ELF-1 (cell line): ENCODE measurements around the gene FAM72A.
"Not testable (repeated sequence)": the region's sequence is repeated elsewhere in the genome, so short reads cannot be mapped to it uniquely, and the experiment has no call there.

ENCODE experiments used
- DNase-seq: peaks from one replicate; pipeline ENCODE4 v3.0.0-alpha.2; 2016; ENCODE audit warnings: low read depth, low spot score

The FAM72A gene

DNA sequence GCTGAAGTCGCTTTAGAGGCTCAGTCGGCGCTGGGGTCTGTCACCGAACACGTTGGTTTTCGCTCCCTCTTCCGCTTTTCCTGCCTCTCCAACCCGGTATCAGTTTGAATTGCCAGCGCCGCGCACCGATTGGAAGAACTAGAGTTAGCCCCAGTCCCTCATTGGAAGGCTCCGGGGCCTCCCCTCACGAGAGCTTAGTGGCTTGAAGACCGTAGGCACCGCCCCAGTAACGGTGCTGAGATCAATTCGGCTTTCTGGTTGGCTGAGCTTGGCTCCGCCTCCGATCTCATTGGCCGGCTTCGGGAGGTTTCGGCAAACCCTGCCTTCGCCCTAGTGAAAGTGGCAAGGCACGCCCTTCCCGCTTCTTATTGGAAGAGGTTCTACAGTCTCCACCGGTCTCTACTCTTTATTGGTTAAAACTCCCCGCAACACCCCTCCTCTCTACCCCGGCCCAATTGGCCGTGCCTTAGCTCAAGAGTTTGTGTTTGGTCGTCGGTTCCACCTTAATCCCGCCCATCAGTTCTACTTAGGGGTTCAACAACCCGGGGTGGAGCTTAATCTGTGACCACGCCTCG lies at the start of gene FAM72A:
TSS of gene FAM72A (minus strand) at position 51 of the 575 bp plus-strand sequence. CDS start 814 bp downstream, outside the sequence.
- peak; percentile 100 for DNase-seq

DNA sequence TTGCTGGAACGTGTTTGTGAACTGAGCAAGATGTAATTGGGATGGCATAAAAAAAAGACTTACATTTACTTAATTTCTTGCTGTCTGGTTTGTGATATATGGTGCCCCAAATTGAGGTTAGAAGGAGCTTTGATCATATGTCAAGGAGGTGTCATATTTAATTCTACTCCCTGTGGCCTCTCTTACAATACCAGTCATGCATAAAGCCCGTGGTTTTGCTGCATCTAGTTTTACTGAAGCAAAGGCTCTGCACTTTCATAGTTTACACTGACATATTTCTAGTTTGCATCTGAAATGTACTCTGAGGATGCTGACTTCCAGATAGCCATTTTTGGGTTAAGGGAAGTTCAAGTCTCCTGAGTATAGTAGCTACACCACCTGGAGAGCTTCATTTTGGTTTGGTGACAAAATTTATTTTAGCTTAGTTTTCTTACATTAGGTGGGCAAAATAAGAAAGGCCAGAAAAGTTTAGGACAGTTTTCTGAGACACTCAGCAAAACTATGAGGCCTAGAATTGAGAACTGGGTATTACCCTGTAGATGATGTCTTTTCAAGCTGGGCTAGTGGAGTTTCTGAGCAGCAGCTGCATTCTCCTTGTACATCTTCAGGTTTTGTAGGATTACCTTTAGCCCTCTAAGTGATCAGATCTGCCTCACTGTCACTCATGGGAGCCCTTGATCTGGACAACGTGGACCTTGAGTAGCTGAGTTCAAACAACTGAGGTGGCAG lies 48.5 kb upstream of the FAM72A start:
- not testable (repeated sequence) for DNase-seq

DNA sequence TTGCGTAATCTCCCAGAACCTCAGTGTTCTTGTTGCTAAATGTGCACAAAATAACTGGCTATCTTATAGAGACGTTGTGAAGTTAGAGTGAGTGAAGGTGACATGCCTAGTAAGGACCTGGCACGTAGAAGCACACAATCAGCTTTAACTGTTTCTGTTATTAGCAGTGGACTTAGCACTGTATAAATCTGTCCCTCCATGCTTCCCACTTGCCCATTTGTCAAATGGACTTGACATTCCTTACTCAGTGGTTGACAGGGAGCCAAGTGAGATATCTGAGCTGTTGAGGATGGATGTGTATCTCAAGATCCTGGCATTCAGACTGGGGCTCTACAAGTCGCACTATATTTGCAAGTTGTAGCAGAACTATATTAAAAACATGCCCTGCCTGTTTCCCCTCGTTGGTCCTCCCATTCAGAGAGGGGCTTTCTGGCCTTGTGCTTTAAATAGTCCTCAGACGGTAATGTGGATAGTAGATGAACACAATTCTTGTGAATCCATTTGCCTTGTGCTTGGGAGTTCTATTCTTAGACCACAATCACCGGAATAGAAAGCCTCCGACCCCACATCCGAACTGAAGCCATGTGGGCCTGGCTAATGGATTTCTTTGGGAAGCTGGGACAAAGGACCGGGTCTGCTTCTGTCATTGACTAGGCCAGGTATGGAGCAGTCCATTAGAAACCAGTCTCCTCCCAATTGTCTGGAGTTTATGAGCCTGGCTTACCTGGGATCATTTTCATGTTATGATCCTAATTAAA lies 43.7 kb upstream of the FAM72A start:
- not testable (repeated sequence) for DNase-seq

DNA sequence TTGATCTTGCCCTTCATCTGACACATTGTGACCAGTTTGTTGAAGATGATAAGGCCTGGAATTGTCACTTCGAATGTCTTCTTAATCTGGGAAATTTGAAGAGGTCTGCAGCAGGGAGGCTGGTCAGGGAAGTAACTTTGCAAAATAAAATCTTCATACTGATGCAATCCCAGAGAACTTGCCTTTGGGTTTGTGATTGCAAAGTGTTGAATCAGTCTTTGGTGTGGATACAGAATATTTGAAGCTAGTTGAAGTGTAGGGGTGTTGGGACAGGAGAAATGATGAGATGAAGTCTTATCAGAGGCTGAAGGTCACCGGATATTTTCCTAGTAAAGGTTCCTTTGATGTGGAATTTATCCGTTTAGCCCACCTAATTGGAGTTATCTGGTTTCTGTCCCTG lies 42.8 kb upstream of the FAM72A start:
- not testable (repeated sequence) for DNase-seq

GRCh38 chr1:206243335-206243734 lies 40.7 kb upstream of the FAM72A start:
- not testable (repeated sequence) for DNase-seq

DNA sequence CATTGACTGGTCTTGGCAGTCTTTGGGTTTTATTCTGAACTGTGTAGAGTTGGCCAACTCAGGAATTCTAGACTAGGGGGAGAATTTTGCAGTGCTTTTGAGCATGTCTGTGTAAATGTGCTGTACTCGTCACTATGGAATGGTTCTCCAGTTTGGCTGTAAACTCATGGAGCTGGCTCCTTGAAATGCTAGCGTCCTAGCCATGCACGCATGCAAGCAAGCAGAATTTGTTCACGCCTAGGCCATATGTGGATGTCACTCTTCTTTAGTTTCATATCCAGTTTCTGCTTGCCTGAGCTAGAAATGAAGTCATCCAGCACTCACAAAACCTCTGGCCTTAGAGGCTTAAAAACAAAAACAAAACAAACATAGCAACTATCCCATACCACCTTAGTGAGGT lies 37.6 kb upstream of the FAM72A start:
- DNase-seq: not testable (repeated sequence)

DNA sequence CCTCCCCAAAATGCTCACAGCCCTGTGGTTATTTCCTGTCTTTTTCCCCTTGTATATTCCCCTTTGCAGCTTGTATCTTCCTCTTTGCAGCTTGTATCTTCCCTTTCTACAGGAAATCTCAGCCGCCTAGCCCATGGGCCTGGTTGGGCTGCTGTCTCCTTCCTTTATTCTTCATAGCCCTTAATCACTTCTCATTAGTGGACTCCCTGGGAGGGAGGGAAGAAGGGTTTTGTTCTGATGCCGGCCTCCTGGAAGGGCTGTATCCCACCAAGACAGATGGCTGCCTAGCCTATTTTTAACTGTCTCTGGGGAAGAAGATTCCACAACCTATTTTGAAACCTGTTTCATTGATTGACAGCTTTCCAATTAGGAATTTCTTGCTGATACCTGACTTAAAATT lies 32.6 kb upstream of the FAM72A start:
- DNase-seq: not testable (repeated sequence)

DNA sequence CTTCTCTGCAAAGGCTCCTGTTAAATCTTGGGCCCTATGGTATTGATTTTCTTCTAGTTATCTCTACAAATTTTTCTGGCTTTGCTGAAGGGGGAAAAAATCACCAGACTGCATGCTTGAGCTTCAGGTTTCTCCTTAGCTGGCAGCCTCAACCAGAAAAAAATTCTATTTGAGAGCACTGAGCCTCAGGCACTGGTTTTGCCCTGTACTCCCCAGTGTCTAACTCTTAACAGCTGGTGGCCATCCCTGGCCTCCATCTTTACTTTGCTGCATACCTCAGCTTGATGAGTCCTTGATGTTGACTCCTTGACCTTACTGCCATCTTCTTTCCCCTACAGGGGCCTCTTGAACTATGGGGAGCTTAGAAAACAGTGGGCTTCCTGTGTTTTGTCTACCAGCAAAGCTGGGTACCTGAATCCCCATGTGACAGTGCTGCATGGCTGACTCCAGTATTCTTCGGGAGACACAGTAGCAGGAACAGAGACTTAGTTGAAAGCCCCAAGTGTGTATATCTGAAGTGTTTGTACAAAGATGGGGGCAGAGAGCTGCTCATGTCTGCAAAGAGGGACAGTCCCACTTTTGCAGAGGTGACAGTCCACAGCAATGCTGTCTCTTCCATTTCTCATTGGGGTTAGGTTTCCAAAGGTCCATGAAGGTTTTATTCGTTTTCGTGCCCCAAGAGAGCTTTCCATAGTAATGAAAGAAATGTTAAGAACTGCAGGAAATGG lies 31.7 kb upstream of the FAM72A start:
- DNase-seq: not testable (repeated sequence)

DNA sequence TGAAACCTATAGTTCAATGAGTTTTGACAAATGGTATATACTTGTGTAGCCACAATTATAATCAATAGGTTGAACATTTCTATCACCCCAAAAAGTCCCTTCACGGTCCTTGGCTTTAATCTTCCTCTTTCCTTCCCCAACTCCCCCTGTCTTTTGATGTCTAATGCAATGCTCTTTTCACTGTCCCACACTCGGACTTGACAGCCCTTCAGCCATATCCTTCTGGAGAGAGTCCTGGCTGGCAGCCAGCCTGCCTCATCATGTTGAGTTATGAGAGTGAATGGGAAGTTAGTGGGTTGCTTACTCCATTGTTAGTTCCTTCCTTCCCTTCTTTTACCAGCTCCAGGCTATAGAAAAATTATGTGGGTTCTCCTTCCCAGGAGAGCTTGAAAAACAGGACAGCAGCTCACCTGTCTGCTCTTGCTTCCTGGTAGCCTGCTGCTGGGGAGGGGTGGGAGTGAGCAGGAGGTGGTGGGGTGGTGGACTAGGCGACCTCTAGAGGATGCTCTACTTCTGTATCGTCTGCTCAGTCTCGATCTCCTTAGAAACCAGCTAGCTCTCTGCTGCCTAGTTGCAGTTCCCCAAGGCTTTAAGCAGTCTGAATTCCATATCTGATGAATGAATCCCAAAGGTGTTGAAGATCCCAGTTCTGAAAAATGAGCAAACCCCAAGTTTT lies 30.5 kb upstream of the FAM72A start:
- not testable (repeated sequence) for DNase-seq

- not testable (repeated sequence) for DNase-seq
These were observed 29.4 kb upstream of the FAM72A start for GRCh38 chr1:206231989-206232388.

- not testable (repeated sequence) for DNase-seq
These were observed 26.6 kb upstream of the FAM72A start for GRCh38 chr1:206229286-206229685.

DNA sequence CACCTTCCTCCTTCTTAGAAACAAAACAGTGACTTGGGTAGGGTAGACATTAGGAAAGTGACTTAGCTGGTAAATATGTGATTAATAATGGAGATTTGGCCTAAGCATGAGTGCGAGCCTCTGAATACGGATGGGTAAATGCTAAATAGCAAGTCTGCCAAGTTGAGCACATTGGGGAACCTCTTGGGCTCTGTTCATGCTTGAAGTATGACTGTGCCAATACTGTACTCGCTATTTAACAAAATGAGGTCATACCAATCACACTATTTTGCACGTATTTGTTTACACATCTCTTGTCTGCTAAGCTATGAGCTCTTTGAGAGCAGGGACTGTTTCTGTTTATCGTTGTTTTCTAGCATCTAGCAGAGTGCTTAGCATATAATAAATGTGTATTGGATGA lies 24.2 kb upstream of the FAM72A start:
- DNase-seq: not testable (repeated sequence)

GRCh38 chr1:206225386-206225785 lies 22.7 kb upstream of the FAM72A start:
- not testable (repeated sequence) for DNase-seq

GRCh38 chr1:206224190-206224776 lies 21.6 kb upstream of the FAM72A start:
- not testable (repeated sequence) for DNase-seq

GRCh38 chr1:206221585-206221984 lies 18.9 kb upstream of the FAM72A start:
- not testable (repeated sequence) for DNase-seq

- DNase-seq: not testable (repeated sequence)
These were observed 17.8 kb upstream of the FAM72A start for GRCh38 chr1:206220332-206221000.

DNA sequence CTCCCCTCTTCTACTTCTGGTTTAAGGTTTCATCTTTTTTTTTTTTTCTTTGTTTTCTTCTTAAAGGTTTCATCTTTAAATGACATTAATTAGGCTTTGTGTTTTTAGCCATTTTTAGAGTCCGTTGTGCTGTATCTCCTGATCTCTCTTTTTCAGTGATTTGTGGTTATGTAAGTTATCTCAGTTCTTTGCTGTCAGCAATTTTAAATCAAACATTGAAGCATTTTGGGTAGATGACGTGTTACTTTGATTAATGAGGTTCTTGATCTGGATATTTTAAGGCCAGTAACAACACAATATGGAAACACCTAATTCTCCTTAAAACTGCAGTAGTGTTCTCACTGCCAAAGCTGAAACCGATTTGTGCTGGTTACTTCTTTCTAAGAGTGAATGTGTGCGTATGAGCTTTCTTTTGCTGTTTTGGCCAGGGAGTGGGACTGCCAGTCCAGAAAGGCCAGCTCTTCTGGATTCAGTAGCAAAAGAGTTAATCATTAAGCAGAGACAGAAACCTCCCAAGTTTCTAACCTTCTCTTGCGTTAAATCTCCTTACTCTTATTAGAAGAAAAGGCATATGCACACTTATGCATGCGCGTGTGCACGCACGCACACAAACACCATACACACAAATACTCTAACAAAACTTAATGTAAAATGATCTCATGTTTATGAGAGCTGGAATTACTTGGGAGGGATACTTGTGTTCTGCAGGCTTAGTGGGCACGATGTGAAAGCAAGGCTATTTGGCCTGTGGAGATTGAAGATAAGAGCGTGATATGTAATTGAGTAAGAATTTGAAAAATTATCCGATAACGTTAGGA lies 17.1 kb upstream of the FAM72A start:
- not testable (repeated sequence) for DNase-seq

DNA sequence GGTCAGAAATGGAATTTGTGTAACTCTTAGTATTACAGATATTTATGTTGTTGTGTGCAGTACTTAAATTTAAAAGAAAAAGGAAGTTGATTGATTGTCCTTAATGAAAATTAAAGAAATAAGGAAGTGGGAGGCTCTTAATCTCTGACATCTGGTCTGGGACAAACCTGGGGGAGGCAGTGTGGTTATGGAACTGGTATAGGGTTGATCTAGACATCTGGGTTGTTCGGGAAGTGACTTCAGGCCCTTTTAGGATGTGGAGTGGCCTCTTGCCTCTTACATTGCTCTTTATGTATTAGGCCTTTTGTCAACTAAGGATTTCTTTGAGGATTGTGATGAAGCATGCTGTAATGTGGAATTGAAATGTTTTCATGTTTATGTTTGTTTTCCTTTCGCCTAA lies 16.1 kb upstream of the FAM72A start:
- not testable (repeated sequence) for DNase-seq

GRCh38 chr1:206218285-206218684 lies 15.6 kb upstream of the FAM72A start:
- DNase-seq: not testable (repeated sequence)
